ENCODE results near the gene PLEKHD1.
A peak's percentile ranks its signal among the peaks of the same experiment; 100 is the strongest.
"Not testable (repeated sequence)": the region's sequence is repeated elsewhere in the genome, so short reads cannot be mapped to it uniquely, and the experiment has no call there.

The PLEKHD1 gene

DNA sequence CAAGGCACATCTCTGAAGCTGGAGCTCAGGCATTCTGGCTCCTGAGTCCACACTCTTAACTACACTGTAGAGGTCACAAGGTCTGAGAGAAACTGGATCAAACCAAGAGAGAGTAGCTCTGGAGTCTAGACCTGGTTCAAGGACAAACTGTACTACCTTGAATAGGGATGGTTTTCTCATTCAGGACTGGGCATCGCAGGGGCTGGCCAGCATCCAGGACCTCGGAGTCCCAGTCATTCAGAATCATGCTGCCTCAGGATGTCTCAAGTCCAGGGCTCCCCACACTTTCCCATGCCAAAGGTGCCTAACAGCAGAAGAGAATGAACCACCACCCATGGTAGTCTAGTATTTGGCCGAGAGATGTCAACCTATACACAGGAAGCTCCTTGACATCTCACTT lies 13.1 kb upstream of the PLEKHD1 start:
- TF ChIP-seq CTCF (IDR thresholded peaks at IDR 0.05; ENCODE audit: control insufficient read depth, insufficient read depth, low read depth, low read length, missing control alignments), result no peak
- H3K4me3 ChIP-seq (ENCODE audit: control insufficient read depth, low read depth, low read length), result no peak overlapping the region
- no peak for DNase-seq (ENCODE audit: low read depth)

- no peak for DNase-seq (ENCODE audit: low read depth)
- no peak overlapping the region for H3K4me3 ChIP-seq (ENCODE audit: control insufficient read depth, low read depth, low read length)
- no peak for TF ChIP-seq CTCF (IDR thresholded peaks at IDR 0.05; ENCODE audit: control insufficient read depth, insufficient read depth, low read depth, low read length, missing control alignments)
These were observed 12.6 kb upstream of the PLEKHD1 start for GRCh38 chr14:69471916-69472315.

DNA sequence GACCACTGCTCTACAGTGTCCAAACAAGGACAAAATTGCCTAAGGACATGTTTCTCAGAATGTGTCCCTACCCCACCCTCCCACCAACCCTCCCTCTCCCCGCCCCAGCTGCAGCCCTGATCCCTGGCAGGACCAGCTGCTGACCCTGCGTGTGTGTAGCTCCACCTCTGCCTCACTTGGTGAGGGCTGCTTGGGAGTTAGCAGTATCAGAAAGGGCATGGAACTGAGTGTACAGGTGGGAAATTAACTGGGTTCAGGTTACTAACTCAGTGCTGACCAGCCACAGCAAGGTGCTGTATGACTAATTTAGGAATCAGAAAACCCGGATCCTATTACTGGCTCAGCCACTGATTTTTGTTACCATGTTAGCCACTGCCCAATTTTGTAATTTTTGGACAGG lies 11.3 kb upstream of the PLEKHD1 start:
- no peak for TF ChIP-seq CTCF (IDR thresholded peaks at IDR 0.05; ENCODE audit: control insufficient read depth, insufficient read depth, low read depth, low read length, missing control alignments)
- H3K4me3 ChIP-seq (ENCODE audit: control insufficient read depth, low read depth, low read length), result no peak overlapping the region
- DNase-seq (ENCODE audit: low read depth), result no peak

DNA sequence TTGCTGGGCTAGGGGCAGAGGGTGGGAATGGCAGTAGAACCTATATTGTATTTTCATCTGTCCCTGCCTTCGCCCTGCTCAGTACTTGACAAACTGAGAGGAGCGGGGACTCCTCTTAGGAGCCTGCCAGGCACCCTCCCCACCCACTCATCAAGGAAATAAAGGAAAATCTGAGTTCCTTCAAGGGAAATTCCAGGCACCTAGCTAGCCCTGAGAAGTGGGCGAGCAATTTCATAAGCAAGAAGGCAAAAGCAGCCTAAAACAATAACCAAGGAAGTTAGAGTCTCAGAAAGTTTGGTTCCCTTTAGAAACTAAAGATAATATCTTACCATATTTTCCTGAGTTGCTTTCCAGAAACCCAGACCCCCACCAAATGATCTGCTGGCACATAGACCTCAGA lies 10.6 kb upstream of the PLEKHD1 start:
- TF ChIP-seq CTCF (IDR thresholded peaks at IDR 0.05; ENCODE audit: control insufficient read depth, insufficient read depth, low read depth, low read length, missing control alignments), result no peak
- H3K4me3 ChIP-seq (ENCODE audit: control insufficient read depth, low read depth, low read length), result no peak overlapping the region
- DNase-seq (ENCODE audit: low read depth), result no peak

DNA sequence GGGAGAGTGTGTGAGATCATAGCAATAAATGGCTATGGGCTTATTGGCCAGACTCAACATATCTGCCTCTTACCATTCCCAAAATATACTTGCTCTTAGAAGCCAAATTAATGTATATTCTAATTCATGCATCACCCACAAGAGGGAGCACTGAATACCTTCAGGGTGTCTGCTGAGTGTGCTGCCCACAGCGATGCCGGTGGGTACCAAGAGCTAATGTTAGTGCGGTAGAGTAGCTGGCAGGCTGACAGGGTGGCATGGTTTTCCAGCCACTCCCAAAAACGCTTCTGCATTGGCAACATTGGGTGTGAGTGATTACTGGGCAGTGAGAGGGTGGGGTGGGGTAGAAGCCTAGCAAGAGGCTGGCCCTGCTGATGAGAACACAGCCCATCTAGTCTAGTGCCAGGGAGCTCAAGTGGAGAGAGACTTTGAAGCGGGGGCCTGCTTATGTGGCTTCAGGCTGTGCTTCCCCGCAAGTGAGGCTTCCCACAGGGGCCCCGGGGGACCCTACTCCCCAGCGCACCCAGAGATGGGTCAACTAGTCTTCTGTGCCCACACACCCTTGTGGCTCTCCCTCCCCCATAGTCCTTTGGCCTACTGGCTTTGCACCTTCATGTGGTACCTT lies 9.2 kb upstream of the PLEKHD1 start:
- no peak overlapping the region for H3K4me3 ChIP-seq (ENCODE audit: control insufficient read depth, low read depth, low read length)
- DNase-seq (ENCODE audit: low read depth), result no peak
- TF ChIP-seq CTCF (IDR thresholded peaks at IDR 0.05; ENCODE audit: control insufficient read depth, insufficient read depth, low read depth, low read length, missing control alignments), result peak; percentile 35

DNA sequence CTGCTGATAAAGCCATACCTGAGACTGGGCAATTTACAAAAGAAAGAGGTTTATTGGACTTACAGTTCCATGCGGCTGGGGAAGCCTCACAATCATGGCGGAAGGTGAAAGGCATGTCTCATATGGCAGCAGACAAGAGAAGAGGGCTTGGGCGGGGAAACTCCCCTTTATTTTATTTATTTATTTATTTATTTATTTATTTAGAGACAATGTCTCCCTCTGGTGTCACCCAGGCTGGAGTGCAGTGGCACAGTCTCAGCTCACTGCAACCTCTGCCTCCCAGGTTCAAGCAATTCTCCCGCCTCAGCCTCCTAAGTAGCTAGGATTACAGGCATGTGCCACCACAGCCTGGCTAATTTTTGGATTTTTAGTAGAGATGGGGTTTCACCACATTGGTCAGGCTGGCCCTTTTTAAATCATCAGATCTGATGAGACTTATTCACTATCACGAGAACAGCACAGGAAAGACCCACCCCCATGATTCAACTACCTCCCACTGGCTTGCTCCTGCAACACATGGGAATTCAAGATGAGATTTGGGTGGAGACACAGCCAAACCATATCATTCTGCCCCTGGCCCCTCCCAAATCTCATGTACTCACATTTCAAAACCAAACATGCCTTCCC lies 7.6 kb upstream of the PLEKHD1 start:
- DNase-seq (ENCODE audit: low read depth), result not testable (repeated sequence)

DNA sequence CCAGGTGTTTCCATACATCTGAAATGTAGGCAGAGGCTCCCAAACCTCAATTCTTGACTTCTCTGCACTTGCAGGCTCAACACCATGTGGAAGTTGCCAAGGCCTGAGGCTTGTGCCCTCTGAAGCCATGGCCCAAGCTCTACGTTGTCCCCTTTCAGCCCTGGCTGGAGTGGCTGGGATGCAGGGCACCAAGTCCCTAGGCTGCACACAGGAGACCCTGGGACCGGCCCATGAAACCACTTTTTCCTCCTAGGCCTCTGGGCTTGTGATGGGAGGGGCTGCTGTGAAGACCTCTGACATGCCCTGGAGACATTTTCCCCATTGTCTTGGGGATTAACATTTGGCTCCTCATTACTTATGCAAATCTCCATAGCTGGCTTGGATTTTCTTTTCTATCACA lies 6.5 kb upstream of the PLEKHD1 start:
- not testable (repeated sequence) for H3K4me3 ChIP-seq (ENCODE audit: control insufficient read depth, low read depth, low read length); DNase-seq (ENCODE audit: low read depth)

More for the DNA sequence above, 7.6 kb upstream of the PLEKHD1 start:
- not testable (repeated sequence) for H3K4me3 ChIP-seq (ENCODE audit: control insufficient read depth, low read depth, low read length)

- no peak overlapping the region for H3K4me3 ChIP-seq (ENCODE audit: control insufficient read depth, low read depth, low read length)
- TF ChIP-seq CTCF (IDR thresholded peaks at IDR 0.05; ENCODE audit: control insufficient read depth, insufficient read depth, low read depth, low read length, missing control alignments), result no peak
- DNase-seq (ENCODE audit: low read depth), result no peak
These were observed 4.8 kb upstream of the PLEKHD1 start for GRCh38 chr14:69479696-69480095.

Data from AG09309 (cell line).